HepG2 (cell line): ENCODE results near the gene COG1. TPM values are rescaled to one million over a fixed set of nuclear protein-coding genes. Genes with fewer than 3 reads are reported as not detected.

Source experiments
- ATAC-seq: fragments of 200-7000 bp; cut with Tn5 transposase; 3 replicates; pipeline ENCODE4 v1.9.1; 2020; ENCODE audit warnings: mild to moderate bottlenecking, moderate library complexity
- BruUV-seq: library from RNA; stranded (reverse); fragments of 400-500 nt; replicated peaks from 2 replicates; lab custom pipeline; 2021; lab: Mats Ljungman, UMichigan
- CTCF ChIA-PET: fragments of 300-600 bp; formaldehyde crosslinking; extraction: SDS; loops from one replicate; lab custom pipeline; 2021; ENCODE audit warnings: low total read pairs, inconsistent platforms, low intra/inter-chr PET ratio; lab: Yijun Ruan, JAX
- POLR2A ChIA-PET: fragments of 350-600 bp; sonication (Branson Sonifier 250); formaldehyde crosslinking; loops from one replicate; lab custom pipeline; 2020; ENCODE audit warnings: antibody characterized with exemption, inconsistent platforms; lab: Yijun Ruan, JAX
- DNase-seq: peaks from one replicate; pipeline ENCODE4 v3.0.0-alpha.2; 2015; ENCODE audit warnings: low spot score
- FAIRE-seq: peaks from 3 replicates; lab custom pipeline; 2011; peaks lifted over from hg19 to GRCh38; lab: Jason Lieb, UNC
- H2AFZ ChIP-seq: one replicate; pipeline ENCODE4 v1.6.1; 2011; ENCODE audit warnings: low read length, inconsistent platforms
- H3K27ac ChIP-seq: fragments of 300-600 bp; 3 replicates; pipeline ENCODE4 v1.8.0; 2011; ENCODE audit warnings: mixed run types, mild to moderate bottlenecking, mixed read lengths, low read length, inconsistent platforms; ENCODE audit not compliant: insufficient read depth; ENCODE audit errors: extremely low read length
- H3K27me3 ChIP-seq, 2 experiments: fragments of 200-600 bp in 1 of 2; 2 replicates in 1 of 2; 3 replicates in 1 of 2; pipeline versions ENCODE4 v1.6.0 to v1.8.0; 2011; ENCODE audit warnings: low read length in 2 of 2, mild to moderate bottlenecking in 2 of 2, moderate library complexity in 2 of 2, inconsistent platforms in 1 of 2; ENCODE audit not compliant: insufficient read depth in 2 of 2, control insufficient read depth in 1 of 2
- H3K36me3 ChIP-seq, 2 experiments: fragments of 200-600 bp in 1 of 2; replicated peaks in 1 of 2; 2 replicates in 1 of 2; 3 replicates in 1 of 2; pipeline versions ENCODE4 v1.5.1 to v1.8.0; 2011; ENCODE audit warnings: low read length in 2 of 2, inconsistent platforms in 1 of 2; ENCODE audit not compliant: insufficient read depth in 2 of 2, control insufficient read depth in 1 of 2
- H3K4me1 ChIP-seq: 2 replicates; pipeline ENCODE4 v1.5.1; 2012; ENCODE audit warnings: low read length, inconsistent platforms; ENCODE audit not compliant: insufficient read depth
- H3K4me2 ChIP-seq: 2 replicates; pipeline ENCODE4 v1.6.0; 2011; ENCODE audit warnings: low read depth, low read length, inconsistent platforms
- H3K4me3 ChIP-seq, 3 experiments: fragments of 200-600 bp in 1 of 3; sonication (generic), shearing (Covaris generic) in 1 of 3; replicated peaks in 1 of 3; 2 replicates each; pipeline ENCODE4 v1.5.1; 2011 to 2016; ENCODE audit warnings: low read length in 3 of 3, inconsistent platforms in 2 of 3, low read depth in 2 of 3, mild to moderate bottlenecking in 2 of 3, control low read depth in 1 of 3, mixed read lengths in 1 of 3; ENCODE audit not compliant: insufficient read depth in 1 of 3
- H3K79me2 ChIP-seq: one replicate; pipeline ENCODE4 v1.6.1; 2011; ENCODE audit warnings: low read length, inconsistent platforms; ENCODE audit not compliant: insufficient read depth
- H3K9ac ChIP-seq: 2 replicates; pipeline ENCODE4 v1.6.0; 2011; ENCODE audit warnings: mild to moderate bottlenecking, low read depth, low read length, inconsistent platforms; ENCODE audit not compliant: insufficient read depth
- H3K9me3 ChIP-seq: 2 replicates; pipeline ENCODE4 v1.5.1; 2012; ENCODE audit warnings: mild to moderate bottlenecking, low read length
- H4K20me1 ChIP-seq: 2 replicates; pipeline ENCODE4 v1.6.0; 2011; ENCODE audit warnings: inconsistent platforms, mild to moderate bottlenecking, low read length, moderate library complexity; ENCODE audit not compliant: insufficient read depth
- AKAP8 ChIP-seq: sonication (generic); formaldehyde crosslinking; IDR thresholded peaks from 2 replicates; pipeline ENCODE4 v1.5.1; 2020; ENCODE audit warnings: mild to moderate bottlenecking, missing genetic modification reagents
- CHD4 ChIP-seq: fragments of 200-600 bp; sonication (generic); IDR thresholded peaks from 2 replicates; pipeline ENCODE4 v1.7.0; 2017; ENCODE audit warnings: mild to moderate bottlenecking, low read length, borderline replicate concordance
- GATAD2A ChIP-seq: IDR thresholded peaks from 2 replicates; pipeline ENCODE4 v1.6.1; 2016
- HMGA1 ChIP-seq: sonication (generic); formaldehyde crosslinking; conservative IDR thresholded peaks from 2 replicates; pipeline ENCODE4 v1.4.0; 2020; ENCODE audit warnings: missing genetic modification reagents
- LCORL ChIP-seq, 2 experiments: fragments of 450-650 bp in 1 of 2; sonication (generic) in 1 of 2; formaldehyde crosslinking in 1 of 2; IDR thresholded peaks; 2 replicates each; pipeline versions ENCODE4 v1.5.0 to v1.6.1; 2017 to 2020; ENCODE audit warnings: antibody characterized with exemption in 1 of 2, missing genetic modification reagents in 1 of 2
- NR1H2 ChIP-seq: sonication (generic); formaldehyde crosslinking; IDR thresholded peaks from 2 replicates; pipeline ENCODE4 v1.8.1; 2022; ENCODE audit warnings: low read depth, missing genetic modification reagents, borderline replicate concordance
- SETDB1 ChIP-seq: sonication (generic); formaldehyde crosslinking; IDR thresholded peaks from 2 replicates; pipeline ENCODE4 v1.5.1; 2020; ENCODE audit warnings: missing genetic modification reagents, mild to moderate bottlenecking, borderline replicate concordance
- SOX6 ChIP-seq, 2 experiments: fragments of 450-650 bp in 1 of 2; sonication (generic) in 1 of 2; formaldehyde crosslinking in 1 of 2; IDR thresholded peaks; 2 replicates each; pipeline versions ENCODE4 v1.4.0 to v1.6.1; 2017 to 2020; ENCODE audit warnings: antibody characterized with exemption in 1 of 2, mild to moderate bottlenecking in 1 of 2, missing genetic modification reagents in 1 of 2
- WIZ ChIP-seq: sonication (generic); formaldehyde crosslinking; IDR thresholded peaks from 2 replicates; pipeline ENCODE4 v1.5.1; 2020; ENCODE audit warnings: mild to moderate bottlenecking, missing genetic modification reagents
- ZNF510 ChIP-seq: sonication (generic); formaldehyde crosslinking; IDR thresholded peaks from 2 replicates; pipeline ENCODE4 v1.4.0; 2020; ENCODE audit warnings: low read depth, mild to moderate bottlenecking, missing genetic modification reagents
- ZNF629 ChIP-seq: sonication (generic); formaldehyde crosslinking; conservative IDR thresholded peaks from 2 replicates; pipeline ENCODE4 v1.5.0; 2020; ENCODE audit warnings: missing genetic modification reagents
- ZNF672 ChIP-seq: sonication (generic); formaldehyde crosslinking; IDR thresholded peaks from 2 replicates; pipeline ENCODE4 v1.8.1; 2022; ENCODE audit warnings: missing genetic modification reagents
- ZNF878 ChIP-seq: sonication (generic); formaldehyde crosslinking; IDR thresholded peaks from 2 replicates; pipeline ENCODE4 v1.8.1; 2023; ENCODE audit warnings: mild to moderate bottlenecking, missing genetic modification reagents, moderate library complexity
- WGBS: methylation state at CpG from one replicate; pipeline ENCODE4 v1.1.6; 2017; ENCODE audit warnings: low lambda C conversion rate; 5-methylcytosine and 5-hydroxymethylcytosine counted together
- in situ Hi-C: cut with HindIII; loops from 2 replicates; pipeline ENCODE4 v1.10.0; 2017; ENCODE audit warnings: low pct_unique_long_range_greater_than_20kb; ENCODE audit not compliant: extremely low pct_ligation_motif_present
- intact Hi-C: fragments of 100-400 bp; cut with micrococcal nuclease; formaldehyde crosslinking; loops from one replicate; pipeline ENCODE4 v1.10.0; 2022; ENCODE audit not compliant: unreplicated experiment
- polyA plus RNA-seq, 8 experiments: library from polyadenylated mRNA; depleted of rRNA in 3 of 8; stranded (reverse) in 7 of 8; unstranded in 1 of 8; fragments of >200 nt; fragmentation: Illumina TruSeq in 4 of 8; extraction: Trizol in 4 of 8; gene quantifications; 2 replicates each; pipeline versions ENCODE4 v1.2.1 to v1.2.3, GENCODE V29; 2011 to 2016; ENCODE audit warnings: low read depth in 4 of 8, missing spikeins in 1 of 8, mixed read lengths in 1 of 8; ENCODE audit not compliant: insufficient read depth in 1 of 8
- total RNA-seq, 5 experiments: library from RNA; depleted of rRNA; stranded (reverse); fragments of >200 nt; fragmentation: Illumina TruSeq; extraction: Trizol; gene quantifications; 2 replicates each; pipeline ENCODE4 v1.2.3, GENCODE V29; 2016; ENCODE audit warnings: low read depth in 1 of 5
- TF ChIP-seq, protein P1 (sequence below): sonication (generic); formaldehyde crosslinking; IDR thresholded peaks from 2 replicates; pipeline ENCODE4 v1.5.0; 2020; ENCODE audit warnings: missing genetic modification reagents
- TF ChIP-seq, protein P2 (sequence below): sonication (generic); formaldehyde crosslinking; IDR thresholded peaks from 2 replicates; pipeline ENCODE4 v1.4.0; 2020; ENCODE audit warnings: mild to moderate bottlenecking, missing genetic modification reagents
- TF ChIP-seq, protein P3 (sequence below): sonication (generic); formaldehyde crosslinking; IDR thresholded peaks from 2 replicates; pipeline ENCODE4 v1.5.1; 2020; ENCODE audit warnings: missing genetic modification reagents, mild to moderate bottlenecking, borderline replicate concordance
- TF ChIP-seq, protein P4 (sequence below): IDR thresholded peaks from 2 replicates; pipeline ENCODE4 v1.6.1; 2016; ENCODE audit warnings: low read depth, borderline replicate concordance

COG1 gene
- total and polyA plus RNA-seq, 2 of the 13 experiments (the other 11 are each of a cell fraction or from before 2014, with no cell fraction given): 36.6 to 39.7 TPM

DNA sequence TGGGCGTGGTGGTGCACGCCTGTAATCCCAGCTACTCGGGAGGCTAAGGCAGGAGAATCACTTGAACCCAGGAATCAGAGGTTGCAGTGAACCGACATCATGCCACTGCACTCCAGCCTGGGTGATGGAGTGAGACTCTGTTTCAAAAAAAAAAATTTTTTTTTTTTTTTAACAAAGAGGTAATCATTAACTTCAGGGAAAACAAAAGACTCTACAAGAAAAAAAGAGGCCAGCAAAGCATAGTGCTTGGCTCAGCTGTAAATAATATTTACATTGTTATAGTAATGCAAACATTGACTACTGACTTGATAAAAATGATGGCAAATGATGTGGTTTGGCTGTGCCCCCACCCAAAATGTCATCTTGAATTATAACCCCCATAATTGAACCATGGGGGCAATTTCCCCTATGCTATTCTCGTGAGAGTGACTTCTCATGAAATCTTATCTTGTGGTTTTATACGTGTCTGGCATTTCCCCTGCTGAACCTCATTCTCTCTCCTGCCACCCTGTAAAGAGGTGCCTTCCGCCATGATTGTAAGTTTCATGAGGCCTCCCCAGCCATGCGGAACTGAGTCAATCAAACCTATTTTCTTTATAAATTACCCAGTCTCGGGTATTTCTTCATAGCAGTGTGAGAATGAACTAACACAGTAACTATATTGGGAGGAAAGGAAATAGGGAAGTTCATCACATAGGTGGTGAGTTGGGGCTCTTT, 40.8 kb upstream of the COG1 start (continued):
- no peak for TF ChIP-seq LCORL (IDR thresholded peaks at IDR 0.05)
- TF ChIP-seq LCORL (CRISPR knock-in tag; IDR thresholded peaks at IDR 0.05): peak; percentile 49; the same call in 1 of the 2 replicates
- peak; percentile 73 for TF ChIP-seq GATAD2A
- no peak for TF ChIP-seq ZNF629 (CRISPR knock-in tag)

DNA sequence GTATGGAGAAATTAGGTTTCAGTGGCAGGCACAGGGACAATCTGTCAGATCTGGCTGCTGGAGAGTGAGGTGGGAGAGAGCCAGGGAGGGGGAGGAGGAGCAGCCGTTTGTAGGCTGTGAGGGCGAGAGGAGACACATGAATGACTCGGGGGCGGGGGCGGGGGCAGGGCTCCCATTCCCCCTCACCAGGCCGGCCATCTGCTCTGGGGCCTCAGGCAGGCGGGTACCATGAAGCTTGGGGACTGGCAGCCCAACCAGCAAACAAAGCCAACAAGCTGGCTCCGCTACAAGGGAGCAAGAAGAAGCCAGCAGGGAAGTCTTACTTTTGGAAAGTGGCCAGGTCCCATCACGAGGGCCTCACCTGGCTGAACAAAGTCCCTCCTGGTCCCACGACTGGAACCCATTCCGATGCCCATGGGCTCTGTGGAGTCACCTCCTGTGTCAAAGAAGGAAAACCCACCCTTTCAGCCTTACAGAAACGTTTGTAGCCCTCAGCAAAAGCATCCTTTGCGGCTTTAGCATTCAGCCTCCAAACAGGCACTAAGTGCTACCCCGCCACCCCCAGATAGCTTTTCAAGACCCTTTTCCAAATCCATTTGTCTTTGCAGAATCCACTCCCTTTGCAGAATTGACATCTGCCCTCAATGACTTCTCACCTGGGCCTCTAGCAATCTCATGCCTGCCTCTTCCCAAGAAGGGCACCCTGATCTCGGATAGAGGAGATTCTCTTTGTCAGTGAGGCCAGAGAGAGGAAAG, 37.3 kb upstream of the COG1 start:
- Histone ChIP-seq H3K79me2 (no peaks in the 10 kb centered on the region), H3K36me3 (no peaks in the 10 kb centered on the region), H3K4me3 (peak overlapping the region in 2 of 3 experiments; percentile 13 to 51; a peak in 4 of 6 replicates), H2AFZ (no peak overlapping the region), H3K27me3 (peaks cover 12 to 63% of the 10 kb centered on the region in 2 experiments), H3K9me3 (no peaks in the 10 kb centered on the region), H4K20me1 (no peaks in the 10 kb centered on the region), H3K4me2 (peak overlapping the region; percentile 73), H3K9ac (no peak overlapping the region), H3K27ac (no peak overlapping the region), H3K4me1 (peaks cover 58% of the 10 kb centered on the region)
- BruUV-seq: no TSS peak
- ChIA-PET CTCF (interaction anchor here (1.0 to 2.3 kb wide), 7 partner anchors 138 to 599 kb away, joined by 3 to 22 read pairs (median 3); no protein-coding TSS in a partner anchor), POLR2A (interaction anchor here (0.5 to 1.2 kb wide), 4 partner anchors 33 to 473 kb away, joined by 3 to 4 read pairs (median 3); no protein-coding TSS in a partner anchor)
- in situ Hi-C loops: loop anchor here (5.0 kb wide), 1 partner anchor 168 kb away; no protein-coding TSS in a partner anchor
- DNase-seq (no peak), FAIRE-seq (no peak), ATAC-seq (peak; percentile 44)
- WGBS: 14% methylated on average over 10 of the region's 15 CpGs
- intact Hi-C loops: loop anchor here (1.0 to 10.0 kb wide), 3 partner anchors 33 to 169 kb away; no protein-coding TSS in a partner anchor
- TF ChIP-seq CHD4 (no peak), ZNF878 (CRISPR knock-in tag) (no peak), SOX6 (IDR thresholded peaks at IDR 0.05) (no peak), SOX6 (CRISPR knock-in tag; IDR thresholded peaks at IDR 0.05) (peak; percentile 54), WIZ (CRISPR knock-in tag) (no peak), AKAP8 (CRISPR knock-in tag) (no peak), HMGA1 (no peak), NR1H2 (CRISPR knock-in tag) (no peak), ZNF510 (no peak), SETDB1 (CRISPR knock-in tag) (no peak), ZNF672 (no peak)
- TF ChIP-seq, protein P1, sequence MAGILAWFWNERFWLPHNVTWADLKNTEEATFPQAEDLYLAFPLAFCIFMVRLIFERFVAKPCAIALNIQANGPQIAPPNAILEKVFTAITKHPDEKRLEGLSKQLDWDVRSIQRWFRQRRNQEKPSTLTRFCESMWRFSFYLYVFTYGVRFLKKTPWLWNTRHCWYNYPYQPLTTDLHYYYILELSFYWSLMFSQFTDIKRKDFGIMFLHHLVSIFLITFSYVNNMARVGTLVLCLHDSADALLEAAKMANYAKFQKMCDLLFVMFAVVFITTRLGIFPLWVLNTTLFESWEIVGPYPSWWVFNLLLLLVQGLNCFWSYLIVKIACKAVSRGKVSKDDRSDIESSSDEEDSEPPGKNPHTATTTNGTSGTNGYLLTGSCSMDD (CRISPR knock-in tag): no peak
- TF ChIP-seq, protein P2, sequence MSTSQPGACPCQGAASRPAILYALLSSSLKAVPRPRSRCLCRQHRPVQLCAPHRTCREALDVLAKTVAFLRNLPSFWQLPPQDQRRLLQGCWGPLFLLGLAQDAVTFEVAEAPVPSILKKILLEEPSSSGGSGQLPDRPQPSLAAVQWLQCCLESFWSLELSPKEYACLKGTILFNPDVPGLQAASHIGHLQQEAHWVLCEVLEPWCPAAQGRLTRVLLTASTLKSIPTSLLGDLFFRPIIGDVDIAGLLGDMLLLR (CRISPR knock-in tag): no peak
- TF ChIP-seq, protein P3, sequence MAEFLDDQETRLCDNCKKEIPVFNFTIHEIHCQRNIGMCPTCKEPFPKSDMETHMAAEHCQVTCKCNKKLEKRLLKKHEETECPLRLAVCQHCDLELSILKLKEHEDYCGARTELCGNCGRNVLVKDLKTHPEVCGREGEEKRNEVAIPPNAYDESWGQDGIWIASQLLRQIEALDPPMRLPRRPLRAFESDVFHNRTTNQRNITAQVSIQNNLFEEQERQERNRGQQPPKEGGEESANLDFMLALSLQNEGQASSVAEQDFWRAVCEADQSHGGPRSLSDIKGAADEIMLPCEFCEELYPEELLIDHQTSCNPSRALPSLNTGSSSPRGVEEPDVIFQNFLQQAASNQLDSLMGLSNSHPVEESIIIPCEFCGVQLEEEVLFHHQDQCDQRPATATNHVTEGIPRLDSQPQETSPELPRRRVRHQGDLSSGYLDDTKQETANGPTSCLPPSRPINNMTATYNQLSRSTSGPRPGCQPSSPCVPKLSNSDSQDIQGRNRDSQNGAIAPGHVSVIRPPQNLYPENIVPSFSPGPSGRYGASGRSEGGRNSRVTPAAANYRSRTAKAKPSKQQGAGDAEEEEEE (CRISPR knock-in tag): no peak
- TF ChIP-seq, protein P4, sequence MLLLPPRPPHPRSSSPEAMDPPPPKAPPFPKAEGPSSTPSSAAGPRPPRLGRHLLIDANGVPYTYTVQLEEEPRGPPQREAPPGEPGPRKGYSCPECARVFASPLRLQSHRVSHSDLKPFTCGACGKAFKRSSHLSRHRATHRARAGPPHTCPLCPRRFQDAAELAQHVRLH: no peak
